ENCODE data around the gene KRTAP10-11.
"Not testable (repeated sequence)": the region's sequence is repeated elsewhere in the genome, so short reads cannot be mapped to it uniquely, and the experiment has no call there.

Gene KRTAP10-11

DNA sequence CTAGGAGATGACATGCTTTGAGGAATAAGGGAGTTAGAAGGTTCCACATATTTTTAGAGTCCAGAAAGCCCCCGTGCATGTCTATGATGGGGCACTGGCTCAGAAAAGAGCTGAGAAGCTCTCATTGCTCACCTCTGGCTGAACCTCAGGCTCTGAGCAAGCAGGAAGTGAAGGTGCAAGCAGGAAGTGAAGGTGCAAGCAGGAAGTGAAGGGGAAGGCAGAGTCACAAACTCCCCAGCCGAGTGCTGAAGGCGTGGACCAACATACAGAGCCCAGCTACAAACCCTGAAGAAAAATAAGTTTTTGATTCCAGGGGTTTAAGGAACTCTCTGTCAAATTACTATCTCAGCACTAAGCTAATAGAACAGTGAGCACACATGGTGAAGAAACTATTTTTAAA lies 27.3 kb upstream of the KRTAP10-11 start:
- peak; percentile 99 for ATAC-seq (replicated peaks; ENCODE audit: extremely low read depth, poor library complexity, severe bottlenecking)
- H3K27ac Mint-ChIP-seq (ENCODE audit: low read depth): peak overlapping the region; percentile 95
- no peaks in the 10 kb centered on the region for H3K27me3 Mint-ChIP-seq
- H3K4me3 Mint-ChIP-seq: peak overlapping the region; percentile 67
- peak in 1 of 2 donors; percentile 52 for DNase-seq (ENCODE audit: low spot score in 2 of 2)
- H3K9me3 Mint-ChIP-seq: peaks cover 39% of the 10 kb centered on the region
- H3K36me3 Mint-ChIP-seq (ENCODE audit: insufficient read depth): peaks cover 10% of the 10 kb centered on the region
- peaks cover 64% of the 10 kb centered on the region for H3K4me1 Mint-ChIP-seq

DNA sequence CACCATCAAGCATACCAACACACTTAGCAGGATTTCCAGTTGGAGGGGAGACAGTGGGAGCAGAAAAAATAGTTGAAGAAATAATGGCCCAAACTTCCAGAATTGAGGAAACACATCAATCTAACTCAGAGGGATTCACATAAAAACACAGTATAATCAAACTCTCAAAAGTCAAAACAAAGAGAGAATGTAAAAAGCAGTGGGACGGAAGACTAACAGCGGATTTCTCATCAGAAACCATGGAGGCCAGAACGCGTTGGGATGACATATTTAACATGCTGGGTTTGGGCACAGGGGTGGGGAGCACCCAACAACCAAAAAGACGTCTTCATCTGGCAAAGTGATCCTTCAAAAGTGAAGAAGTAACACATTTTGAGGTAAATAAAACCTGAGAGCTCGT lies 26.3 kb upstream of the KRTAP10-11 start:
- H3K27me3 Mint-ChIP-seq: no peaks in the 10 kb centered on the region
- H3K9me3 Mint-ChIP-seq: peaks cover 47% of the 10 kb centered on the region
- ATAC-seq (replicated peaks; ENCODE audit: extremely low read depth, poor library complexity, severe bottlenecking) (no peak), DNase-seq (ENCODE audit: low spot score in 2 of 2) (no peak)
- H3K4me1 Mint-ChIP-seq: peaks cover 68% of the 10 kb centered on the region
- H3K4me3 Mint-ChIP-seq: peak overlapping the region; percentile 67
- peaks cover 10% of the 10 kb centered on the region for H3K36me3 Mint-ChIP-seq (ENCODE audit: insufficient read depth)
- H3K27ac Mint-ChIP-seq (ENCODE audit: low read depth): peak overlapping the region; percentile 95

DNA sequence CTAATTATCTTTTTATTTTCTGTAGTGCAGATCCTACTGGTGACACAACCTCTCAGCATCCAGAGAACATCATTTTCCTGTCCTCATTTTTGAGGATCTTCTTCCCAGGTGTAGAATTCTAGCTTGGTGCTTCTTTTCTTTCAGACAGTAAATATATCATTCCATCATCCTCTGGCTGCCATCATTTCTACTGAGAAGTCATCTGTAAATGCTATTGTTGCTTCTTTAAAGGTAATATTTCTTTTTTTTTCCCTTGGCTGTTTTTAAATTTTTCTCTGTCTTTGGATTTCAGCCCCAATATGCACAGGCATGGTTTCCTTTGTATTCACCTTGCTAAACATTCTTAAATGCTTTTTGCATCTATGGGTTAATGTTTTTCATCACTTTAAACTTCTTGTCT lies 22.6 kb upstream of the KRTAP10-11 start:
- peaks cover 10% of the 10 kb centered on the region for H3K36me3 Mint-ChIP-seq (ENCODE audit: insufficient read depth)
- no peak for ATAC-seq (replicated peaks; ENCODE audit: extremely low read depth, poor library complexity, severe bottlenecking)

DNA sequence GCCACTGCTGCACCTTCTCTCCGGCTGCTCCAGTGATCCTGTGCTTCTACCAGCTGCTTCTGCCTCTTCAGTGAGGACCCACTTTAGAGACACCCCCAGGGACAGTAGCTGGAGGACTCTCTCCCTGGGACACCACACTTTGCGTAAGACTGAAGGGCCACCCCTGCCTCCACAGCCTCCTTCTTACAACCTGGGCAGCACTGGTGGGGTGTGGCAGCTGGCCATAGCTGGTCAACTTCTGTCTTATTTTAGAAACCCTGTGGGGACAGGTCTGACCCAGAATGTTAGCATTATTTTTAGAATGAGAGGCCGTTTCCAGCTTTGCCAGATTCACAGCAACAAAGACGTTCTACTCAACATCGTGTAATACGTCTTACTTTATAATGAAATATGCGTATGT lies 20.5 kb upstream of the KRTAP10-11 start:
- H3K27me3 Mint-ChIP-seq: no peaks in the 10 kb centered on the region
- ATAC-seq (replicated peaks; ENCODE audit: extremely low read depth, poor library complexity, severe bottlenecking) (no peak), DNase-seq (ENCODE audit: low spot score in 2 of 2) (no peak)
- peaks cover 60% of the 10 kb centered on the region for H3K4me1 Mint-ChIP-seq
- peak overlapping the region; percentile 32 for H3K4me3 Mint-ChIP-seq
- peak overlapping the region; percentile 75 for H3K27ac Mint-ChIP-seq (ENCODE audit: low read depth)
- peaks cover 5% of the 10 kb centered on the region for H3K36me3 Mint-ChIP-seq (ENCODE audit: insufficient read depth)
- H3K9me3 Mint-ChIP-seq: peaks cover 41% of the 10 kb centered on the region

More for the DNA sequence above, 22.6 kb upstream of the KRTAP10-11 start:
- H3K9me3 Mint-ChIP-seq: peaks cover 47% of the 10 kb centered on the region
- H3K4me1 Mint-ChIP-seq: peaks cover 66% of the 10 kb centered on the region
- no peak overlapping the region for H3K4me3 Mint-ChIP-seq
- no peaks in the 10 kb centered on the region for H3K27me3 Mint-ChIP-seq
- DNase-seq (ENCODE audit: low spot score in 2 of 2): no peak
- H3K27ac Mint-ChIP-seq (ENCODE audit: low read depth): no peak overlapping the region

DNA sequence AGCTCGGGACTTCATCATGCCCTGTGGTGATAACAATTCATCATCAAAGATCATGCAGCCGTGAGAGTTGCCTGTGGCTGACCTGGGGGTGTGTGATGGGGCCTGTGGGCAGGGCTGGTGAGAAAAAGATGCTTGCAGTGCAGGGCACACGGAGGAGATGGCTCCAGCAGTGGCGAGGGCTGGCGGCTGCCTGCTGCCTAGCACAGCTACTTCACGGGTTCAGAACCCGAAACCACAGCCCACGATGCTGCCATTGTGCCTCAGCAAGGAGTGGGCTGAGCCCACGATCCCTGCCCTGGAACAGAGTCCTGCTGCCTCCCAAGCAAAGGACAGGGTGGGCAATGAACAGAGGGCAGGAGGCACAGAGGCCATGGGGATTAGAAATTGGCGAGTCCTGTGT lies 20.0 kb upstream of the KRTAP10-11 start:
- Mint-ChIP-seq H3K9me3 (peaks cover 44% of the 10 kb centered on the region), H3K36me3 (ENCODE audit: insufficient read depth) (peaks cover 5% of the 10 kb centered on the region), H3K4me3 (peak overlapping the region; percentile 32), H3K27me3 (no peaks in the 10 kb centered on the region), H3K4me1 (peaks cover 63% of the 10 kb centered on the region), H3K27ac (ENCODE audit: low read depth) (peak overlapping the region; percentile 75)
- peak; percentile 94 for ATAC-seq (replicated peaks; ENCODE audit: extremely low read depth, poor library complexity, severe bottlenecking)
- DNase-seq (ENCODE audit: low spot score in 2 of 2): peak in 1 of 2 donors; percentile 41

DNA sequence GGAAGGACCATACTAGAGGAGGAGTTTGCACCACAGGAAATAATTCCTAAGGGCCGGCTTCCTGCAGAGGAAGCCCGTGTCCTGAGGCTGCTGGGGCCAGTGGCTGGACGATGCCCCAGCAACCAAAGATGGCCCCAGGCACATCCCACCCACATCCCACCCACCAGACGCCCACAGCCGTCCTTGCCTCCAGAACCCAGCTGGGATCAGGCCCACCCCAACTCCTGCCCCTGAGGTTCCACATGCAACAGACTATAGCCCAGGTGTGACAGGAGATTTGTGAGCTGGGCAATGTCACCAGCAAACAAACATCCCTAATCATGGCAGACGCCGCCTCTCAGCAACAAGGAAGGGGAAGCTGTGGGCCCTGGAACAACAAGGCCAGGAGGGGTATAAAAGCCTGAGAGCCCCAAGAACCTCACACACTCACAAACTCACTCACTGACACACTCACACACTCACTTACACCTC lies 19.5 kb upstream of the KRTAP10-11 start, which contains the start of gene KRTAP10-9:
TSS of gene KRTAP10-9 (plus strand) at position 421 of the 471 bp plus-strand sequence. CDS start 79 bp downstream, outside the sequence.
- peak within 1 kb of the TSS; percentile 32 for H3K4me3 Mint-ChIP-seq
- peaks cover 64% of the 10 kb centered on the region for H3K4me1 Mint-ChIP-seq
- H3K27me3 Mint-ChIP-seq: no peaks in the 10 kb centered on the region
- H3K36me3 Mint-ChIP-seq (ENCODE audit: insufficient read depth): peaks cover 5% of the 10 kb centered on the region
- peak within 1 kb of the TSS; percentile 91 for H3K27ac Mint-ChIP-seq (ENCODE audit: low read depth)
- peaks cover 49% of the 10 kb centered on the region for H3K9me3 Mint-ChIP-seq
- no peak for ATAC-seq (replicated peaks; ENCODE audit: extremely low read depth, poor library complexity, severe bottlenecking)
- no peak for DNase-seq (ENCODE audit: low spot score in 2 of 2)

DNA sequence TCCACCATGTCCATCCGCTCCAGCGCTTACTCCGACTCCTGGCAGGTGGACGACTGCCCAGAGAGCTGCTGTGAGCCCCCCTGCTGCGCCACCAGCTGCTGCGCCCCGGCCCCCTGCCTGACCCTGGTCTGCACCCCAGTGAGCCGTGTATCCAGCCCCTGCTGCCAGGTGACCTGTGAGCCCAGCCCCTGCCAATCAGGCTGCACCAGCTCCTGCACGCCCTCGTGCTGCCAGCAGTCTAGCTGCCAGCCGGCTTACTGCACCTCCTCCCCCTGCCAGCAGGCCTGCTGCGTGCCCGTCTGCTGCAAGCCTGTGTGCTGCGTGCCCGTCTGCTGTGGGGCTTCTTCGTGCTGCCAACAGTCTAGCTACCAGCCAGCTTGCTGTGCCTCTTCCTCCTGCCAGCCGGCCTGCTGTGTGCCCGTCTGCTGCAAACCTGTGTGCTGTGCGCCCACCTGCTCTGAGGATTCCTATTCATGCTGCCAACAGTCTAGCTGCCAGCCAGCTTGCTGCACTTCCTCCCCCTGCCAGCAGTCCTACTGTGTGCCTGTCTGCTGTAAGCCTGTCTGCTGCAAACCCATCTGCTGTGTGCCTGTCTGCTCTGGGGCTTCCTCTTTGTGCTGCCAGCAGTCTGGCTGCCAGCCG lies 18.9 kb upstream of the KRTAP10-11 start:
- Mint-ChIP-seq H3K4me3 (peak overlapping the region; percentile 9), H3K4me1 (peaks cover 64% of the 10 kb centered on the region), H3K27ac (ENCODE audit: low read depth) (peak overlapping the region; percentile 91), H3K9me3 (peaks cover 52% of the 10 kb centered on the region)
- ATAC-seq (replicated peaks; ENCODE audit: extremely low read depth, poor library complexity, severe bottlenecking); H3K36me3 Mint-ChIP-seq (ENCODE audit: insufficient read depth); H3K27me3 Mint-ChIP-seq; DNase-seq (ENCODE audit: low spot score in 2 of 2): not testable (repeated sequence)

DNA sequence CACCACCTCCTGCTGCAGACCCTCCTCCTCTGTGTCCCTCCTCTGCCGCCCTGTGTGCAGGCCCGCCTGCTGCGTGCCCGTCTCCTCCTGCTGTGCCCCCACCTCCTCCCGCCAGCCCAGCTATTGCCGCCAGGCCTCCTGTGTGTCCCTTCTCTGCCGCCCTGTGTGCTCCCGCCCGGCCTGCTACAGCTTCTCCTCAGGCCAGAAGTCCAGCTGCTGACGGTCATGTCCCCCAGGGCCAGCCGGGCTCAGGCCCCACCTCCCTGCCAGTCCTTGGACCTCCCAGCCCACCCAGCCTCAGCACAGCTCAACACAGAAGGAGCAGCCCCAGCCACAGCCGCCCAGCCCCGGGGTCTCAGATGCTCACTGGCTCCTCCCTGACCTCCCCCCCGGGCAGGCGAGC lies 18.4 kb upstream of the KRTAP10-11 start:
- not testable (repeated sequence) for H3K27me3 Mint-ChIP-seq, H3K4me3 Mint-ChIP-seq

DNA sequence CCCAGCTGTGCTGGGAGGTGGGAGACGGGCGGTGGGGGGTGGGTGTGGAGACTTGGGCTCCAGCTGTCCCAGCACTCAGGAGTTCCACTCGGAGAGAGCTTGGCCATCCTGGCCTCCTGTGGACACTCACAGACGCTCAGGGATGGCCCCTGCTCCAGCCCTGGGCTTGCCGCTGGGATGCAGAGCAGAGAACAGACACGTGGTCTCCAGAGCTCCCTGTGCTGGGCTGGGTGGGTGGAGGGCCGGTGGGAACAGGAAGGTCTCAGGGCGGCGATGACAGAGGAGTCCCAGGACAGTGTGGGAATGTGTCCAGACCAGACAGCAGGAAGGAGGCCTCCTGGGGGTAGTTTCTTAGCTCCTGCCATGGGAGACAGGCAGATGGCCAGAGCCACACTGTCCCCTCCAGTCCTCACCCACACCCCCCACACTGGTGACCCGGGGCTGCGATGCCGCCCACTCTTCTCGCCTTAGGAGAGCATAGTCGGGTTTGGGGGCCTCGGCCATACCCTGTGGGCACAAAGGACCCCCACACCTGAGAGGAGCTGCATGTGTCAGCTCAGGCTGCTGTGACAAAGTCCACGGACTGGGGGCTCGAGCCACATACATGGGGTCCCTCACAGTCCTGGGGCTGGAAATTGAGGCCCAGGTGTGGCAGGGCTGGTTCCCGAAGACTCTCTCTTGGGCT lies 17.4 kb upstream of the KRTAP10-11 start:
- Mint-ChIP-seq H3K36me3 (ENCODE audit: insufficient read depth) (peaks cover 4% of the 10 kb centered on the region), H3K4me3 (peak overlapping the region; percentile 19), H3K4me1 (peaks cover 57% of the 10 kb centered on the region), H3K27me3 (no peaks in the 10 kb centered on the region), H3K9me3 (peaks cover 43% of the 10 kb centered on the region), H3K27ac (ENCODE audit: low read depth) (peak overlapping the region; percentile 83)
- ATAC-seq (replicated peaks; ENCODE audit: extremely low read depth, poor library complexity, severe bottlenecking) (no peak), DNase-seq (ENCODE audit: low spot score in 2 of 2) (no peak)

More for the DNA sequence above, 18.4 kb upstream of the KRTAP10-11 start:
- peak overlapping the region; percentile 91 for H3K27ac Mint-ChIP-seq (ENCODE audit: low read depth)
- peaks cover 64% of the 10 kb centered on the region for H3K4me1 Mint-ChIP-seq
- ATAC-seq (replicated peaks; ENCODE audit: extremely low read depth, poor library complexity, severe bottlenecking); H3K36me3 Mint-ChIP-seq (ENCODE audit: insufficient read depth); DNase-seq (ENCODE audit: low spot score in 2 of 2): not testable (repeated sequence)
- H3K9me3 Mint-ChIP-seq: peaks cover 47% of the 10 kb centered on the region

DNA sequence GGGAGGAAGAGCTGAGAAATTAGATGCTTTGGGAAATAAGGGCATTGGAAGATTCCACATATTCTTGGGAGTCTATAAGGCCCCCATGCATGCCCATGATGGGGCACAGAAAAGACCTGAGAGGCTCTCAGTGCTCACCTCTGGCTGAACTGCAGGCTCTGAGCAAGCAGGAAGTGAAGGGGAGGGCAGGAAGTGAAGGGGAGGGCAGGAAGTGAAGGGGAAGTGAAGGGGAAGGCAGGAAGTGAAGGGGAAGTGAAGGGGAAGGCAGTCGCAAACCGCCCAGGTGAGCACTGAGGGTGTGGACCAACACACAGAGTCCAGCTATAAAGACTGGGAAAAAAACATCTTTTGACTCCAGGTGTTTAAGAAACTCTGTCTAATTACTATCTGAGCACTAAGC lies 15.8 kb upstream of the KRTAP10-11 start:
- ATAC-seq (replicated peaks; ENCODE audit: extremely low read depth, poor library complexity, severe bottlenecking) (no peak), DNase-seq (ENCODE audit: low spot score in 2 of 2) (no peak)
- Mint-ChIP-seq H3K27ac (ENCODE audit: low read depth) (peak overlapping the region; percentile 83), H3K4me3 (peak overlapping the region; percentile 19), H3K9me3 (peaks cover 34% of the 10 kb centered on the region), H3K4me1 (peaks cover 45% of the 10 kb centered on the region), H3K36me3 (ENCODE audit: insufficient read depth) (peaks cover 5% of the 10 kb centered on the region), H3K27me3 (no peaks in the 10 kb centered on the region)

DNA sequence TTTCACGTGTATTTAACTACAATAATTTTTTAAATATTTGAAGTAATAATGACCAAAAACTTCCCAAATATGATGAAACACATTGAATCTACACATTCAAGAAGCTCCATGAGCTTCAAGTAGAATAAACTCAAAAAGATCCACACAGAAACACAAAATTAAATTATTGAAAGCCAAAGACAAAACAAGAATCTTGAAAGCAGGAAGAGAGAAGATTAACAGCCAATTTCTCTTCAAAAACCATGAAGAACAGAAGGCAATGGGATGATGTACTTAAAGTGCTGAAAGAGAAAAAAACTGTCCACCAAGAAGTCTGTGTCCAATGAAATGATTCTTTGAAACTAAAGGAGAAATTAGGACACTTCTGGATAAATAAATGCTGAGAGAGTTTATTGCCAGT lies 14.1 kb upstream of the KRTAP10-11 start:
- no peak overlapping the region for H3K4me3 Mint-ChIP-seq
- peaks cover 5% of the 10 kb centered on the region for H3K36me3 Mint-ChIP-seq (ENCODE audit: insufficient read depth)
- H3K27me3 Mint-ChIP-seq: no peaks in the 10 kb centered on the region
- peak overlapping the region; percentile 83 for H3K27ac Mint-ChIP-seq (ENCODE audit: low read depth)
- peaks cover 30% of the 10 kb centered on the region for H3K4me1 Mint-ChIP-seq
- ATAC-seq (replicated peaks; ENCODE audit: extremely low read depth, poor library complexity, severe bottlenecking): no peak
- no peak for DNase-seq (ENCODE audit: low spot score in 2 of 2)
- H3K9me3 Mint-ChIP-seq: peaks cover 34% of the 10 kb centered on the region

DNA sequence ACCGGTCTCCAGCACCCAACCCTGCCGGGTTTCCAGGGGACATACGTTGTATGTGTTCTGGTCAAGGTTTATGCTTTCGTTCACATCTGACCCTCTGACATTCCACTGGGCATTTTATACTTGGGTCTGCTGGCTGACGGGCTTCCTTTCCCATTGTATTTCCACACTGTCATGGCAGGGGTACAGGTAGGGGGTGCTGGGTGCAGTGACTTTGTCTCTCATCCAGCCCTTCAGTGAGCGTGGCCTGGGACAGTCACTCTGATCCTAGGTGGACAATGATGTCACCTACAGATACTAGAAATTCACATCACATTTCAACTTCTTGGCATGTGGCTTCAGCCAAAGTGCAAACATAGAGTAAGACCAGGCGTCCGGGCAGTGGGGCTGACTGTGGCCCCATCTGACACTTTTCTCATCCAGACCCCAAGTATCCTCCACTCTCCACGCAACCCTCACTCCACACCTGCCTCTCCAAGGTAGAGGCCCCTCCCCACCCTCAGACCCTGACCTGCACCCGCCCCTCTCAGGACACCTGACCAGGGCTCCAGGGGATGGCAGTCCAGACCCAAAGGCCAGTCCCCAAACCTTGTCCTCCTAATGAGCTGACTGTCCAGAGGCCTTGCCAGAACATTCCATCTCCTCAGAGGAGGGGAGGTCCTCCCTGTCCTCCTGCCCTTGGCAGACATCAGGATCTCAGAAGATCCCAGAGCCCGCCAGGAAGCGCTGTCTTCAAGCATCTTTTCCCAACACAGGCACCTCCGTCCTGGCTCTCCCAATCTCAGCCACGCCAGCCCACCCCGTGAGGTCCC lies 9.8 kb upstream of the KRTAP10-11 start:
- no peak overlapping the region for H3K27ac Mint-ChIP-seq (ENCODE audit: low read depth)
- H3K27me3 Mint-ChIP-seq: no peaks in the 10 kb centered on the region

More for the DNA sequence above, 9.8 kb upstream of the KRTAP10-11 start:
- H3K4me1 Mint-ChIP-seq: peaks cover 6% of the 10 kb centered on the region
- H3K36me3 Mint-ChIP-seq (ENCODE audit: insufficient read depth): peaks cover 2% of the 10 kb centered on the region
- H3K4me3 Mint-ChIP-seq: no peak overlapping the region
- H3K9me3 Mint-ChIP-seq: peaks cover 21% of the 10 kb centered on the region
- ATAC-seq (replicated peaks; ENCODE audit: extremely low read depth, poor library complexity, severe bottlenecking): no peak
- peak in 1 of 2 donors; percentile 12 for DNase-seq (ENCODE audit: low spot score in 2 of 2)

Measured in central memory CD8-positive, alpha-beta T cell (primary cell).